Bronchial epithelial cell (primary cell): ENCODE data around the gene PDE11A. TPM values are rescaled to one million over a fixed set of nuclear protein-coding genes. Genes with fewer than 3 reads are reported as not detected.

ENCODE experiments used
- total RNA-seq: library from RNA; depleted of rRNA; stranded (reverse); fragments of >200 nt; gene quantifications from 2 replicates; pipeline ENCODE4 v1.2.1, GENCODE V29; 2014

The PDE11A gene
- total RNA-seq, 1 donor from 2014 or later, result not detected

Other genes starting within 250 kb of the PDE11A start
- gene RBM45, start 39.7 kb upstream of the PDE11A start, total RNA-seq, result 13.7 and 22.1 TPM in 2 replicates
- gene OSBPL6, start 121.7 kb upstream of the PDE11A start, total RNA-seq, result 5.3 and 11.8 TPM in 2 replicates